Transverse colon (tissue), 4 donors: ENCODE data around the gene PRAMEF20.
"Not testable (repeated sequence)": the region's sequence is repeated elsewhere in the genome, so short reads cannot be mapped to it uniquely, and the experiment has no call there.

ENCODE experiments used
- EP300 ChIP-seq: sonication (generic); formaldehyde crosslinking; IDR thresholded peaks from one replicate; pipeline ENCODE4 v1.6.1; 2017; ENCODE audit warnings: antibody characterized with exemption, low read depth
- POLR2A ChIP-seq: fragments of 450-650 bp; IDR thresholded peaks from one replicate; pipeline ENCODE4 v1.6.1; 2016; ENCODE audit warnings: antibody characterized with exemption, mild to moderate bottlenecking, moderate library complexity
- POLR2AphosphoS5 ChIP-seq, 3 donors: sonication (generic); formaldehyde crosslinking; IDR thresholded peaks; one replicate each; pipeline ENCODE4 v1.6.1; 2016; ENCODE audit warnings: antibody characterized with exemption in 3 of 3
- TF ChIP-seq, protein P1 (sequence below), 5 experiments: fragments of 200-600 bp in 3 of 5; fragments of 450-650 bp in 2 of 5; sonication (generic) in 3 of 5; IDR thresholded peaks; 1 replicate in 2 of 5; 2 replicates in 3 of 5; pipeline ENCODE4 v1.5.1; 2016 to 2017; ENCODE audit warnings: antibody characterized with exemption in 5 of 5, inconsistent platforms in 3 of 5, mild to moderate bottlenecking in 2 of 5, moderate library complexity in 1 of 5

DNA sequence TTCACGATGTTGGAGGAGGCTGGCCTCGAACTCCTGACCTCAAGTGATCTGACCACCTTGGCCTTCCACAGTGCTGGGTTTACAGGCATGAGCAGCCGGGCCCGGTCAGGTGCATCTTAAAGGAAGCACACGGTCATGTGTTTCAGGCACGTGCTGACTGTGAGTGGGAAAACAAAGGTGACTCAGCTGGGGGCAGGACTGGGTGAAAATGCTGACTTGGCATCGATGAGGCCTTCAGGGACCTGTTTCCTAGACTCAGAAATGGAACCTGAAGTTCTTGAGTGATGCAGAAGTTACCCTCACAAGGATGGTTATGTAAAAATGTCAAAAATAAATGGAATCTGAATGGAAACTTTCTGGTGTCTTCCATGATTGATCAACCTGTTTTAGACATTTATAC is 17.2 kb upstream of the PRAMEF20 start:
- TF ChIP-seq, protein P1, sequence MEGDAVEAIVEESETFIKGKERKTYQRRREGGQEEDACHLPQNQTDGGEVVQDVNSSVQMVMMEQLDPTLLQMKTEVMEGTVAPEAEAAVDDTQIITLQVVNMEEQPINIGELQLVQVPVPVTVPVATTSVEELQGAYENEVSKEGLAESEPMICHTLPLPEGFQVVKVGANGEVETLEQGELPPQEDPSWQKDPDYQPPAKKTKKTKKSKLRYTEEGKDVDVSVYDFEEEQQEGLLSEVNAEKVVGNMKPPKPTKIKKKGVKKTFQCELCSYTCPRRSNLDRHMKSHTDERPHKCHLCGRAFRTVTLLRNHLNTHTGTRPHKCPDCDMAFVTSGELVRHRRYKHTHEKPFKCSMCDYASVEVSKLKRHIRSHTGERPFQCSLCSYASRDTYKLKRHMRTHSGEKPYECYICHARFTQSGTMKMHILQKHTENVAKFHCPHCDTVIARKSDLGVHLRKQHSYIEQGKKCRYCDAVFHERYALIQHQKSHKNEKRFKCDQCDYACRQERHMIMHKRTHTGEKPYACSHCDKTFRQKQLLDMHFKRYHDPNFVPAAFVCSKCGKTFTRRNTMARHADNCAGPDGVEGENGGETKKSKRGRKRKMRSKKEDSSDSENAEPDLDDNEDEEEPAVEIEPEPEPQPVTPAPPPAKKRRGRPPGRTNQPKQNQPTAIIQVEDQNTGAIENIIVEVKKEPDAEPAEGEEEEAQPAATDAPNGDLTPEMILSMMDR (IDR thresholded peaks at IDR 0.05), result not testable (repeated sequence)
- TF ChIP-seq EP300; POLR2A; POLR2AphosphoS5 (IDR thresholded peaks at IDR 0.05): not testable (repeated sequence)
